Cardiac septum (tissue), 1 donor: ENCODE results near the gene SLC52A3. TPM values are rescaled to one million over a fixed set of nuclear protein-coding genes. Genes with fewer than 3 reads are reported as not detected.

Source experiments
- total RNA-seq: library from RNA; stranded (reverse); fragmentation: NEBNext Ultra II Directional; extraction: Animal tissue kit (Norgen Biotek cat#: 25700); gene quantifications from one replicate; pipeline ENCODE4 v1.2.1, GENCODE V29; 2021
- donor health status: DM: no; HTN: no; CAD: no.

The SLC52A3 gene
- total RNA-seq, 1 donor from 2014 or later = 2.8 TPM

Other genes starting within 250 kb of the SLC52A3 start
- gene CSNK2A1, start 224.7 kb downstream of the SLC52A3 start, total RNA-seq = 111 TPM
- gene TCF15, start 158.2 kb downstream of the SLC52A3 start, total RNA-seq = 4.8 TPM
- gene SRXN1, start 115.3 kb downstream of the SLC52A3 start, total RNA-seq = 38.4 TPM
- not detected for gene SCRT2, start 92.7 kb downstream of the SLC52A3 start, total RNA-seq
- gene FAM110A, start 65.2 kb upstream of the SLC52A3 start, total RNA-seq = 1.8 TPM
- not detected for gene ANGPT4, start 147.8 kb upstream of the SLC52A3 start, total RNA-seq
- not detected for gene RSPO4, start 233.8 kb upstream of the SLC52A3 start, total RNA-seq